ENCODE results near the gene CDKAL1.
"Not testable (repeated sequence)": the region's sequence is repeated elsewhere in the genome, so short reads cannot be mapped to it uniquely, and the experiment has no call there.

Gene CDKAL1

GRCh38 chr6:21220271-21220987, 686.2 kb downstream of the CDKAL1 start:
- DNase-seq (ENCODE audit: extremely low read depth in 1 of 2, low read depth in 1 of 2): no peak

GRCh38 chr6:21222656-21223055, 688.4 kb downstream of the CDKAL1 start:
- no peak for DNase-seq (ENCODE audit: extremely low read depth in 1 of 2, low read depth in 1 of 2)

- DNase-seq (ENCODE audit: extremely low read depth in 1 of 2, low read depth in 1 of 2): no peak
Measured at GRCh38 chr6:21225912-21226311, 691.7 kb downstream of the CDKAL1 start.

GRCh38 chr6:21227486-21227885, 693.2 kb downstream of the CDKAL1 start:
- DNase-seq (ENCODE audit: extremely low read depth in 1 of 2, low read depth in 1 of 2): no peak

GRCh38 chr6:21228411-21228810, 694.2 kb downstream of the CDKAL1 start:
- no peak for DNase-seq (ENCODE audit: extremely low read depth in 1 of 2, low read depth in 1 of 2)

- no peak for DNase-seq (ENCODE audit: extremely low read depth in 1 of 2, low read depth in 1 of 2)
Measured at GRCh38 chr6:21228876-21229460, 694.7 kb downstream of the CDKAL1 start.

- DNase-seq (ENCODE audit: extremely low read depth in 1 of 2, low read depth in 1 of 2): no peak
Measured at GRCh38 chr6:21230536-21230935, 696.3 kb downstream of the CDKAL1 start.

- DNase-seq (ENCODE audit: extremely low read depth in 1 of 2, low read depth in 1 of 2): no peak
Measured at GRCh38 chr6:21235162-21235561, 700.9 kb downstream of the CDKAL1 start.

GRCh38 chr6:21238208-21238607, 704.0 kb downstream of the CDKAL1 start:
- no peak for DNase-seq (ENCODE audit: extremely low read depth in 1 of 2, low read depth in 1 of 2)

GRCh38 chr6:21240709-21241108, 706.5 kb downstream of the CDKAL1 start:
- no peak for DNase-seq (ENCODE audit: extremely low read depth in 1 of 2, low read depth in 1 of 2)

- no peak for DNase-seq (ENCODE audit: extremely low read depth in 1 of 2, low read depth in 1 of 2)
Measured at GRCh38 chr6:21241231-21242130, 707.2 kb downstream of the CDKAL1 start.

GRCh38 chr6:21244897-21245470, 710.7 kb downstream of the CDKAL1 start:
- no peak for DNase-seq (ENCODE audit: extremely low read depth in 1 of 2, low read depth in 1 of 2)

- DNase-seq (ENCODE audit: extremely low read depth in 1 of 2, low read depth in 1 of 2): no peak
Measured at GRCh38 chr6:21245488-21245887, 711.2 kb downstream of the CDKAL1 start.

- no peak for DNase-seq (ENCODE audit: extremely low read depth in 1 of 2, low read depth in 1 of 2)
Measured at GRCh38 chr6:21246075-21246474, 711.8 kb downstream of the CDKAL1 start.

GRCh38 chr6:21254460-21254859, 720.2 kb downstream of the CDKAL1 start:
- not testable (repeated sequence) for DNase-seq (ENCODE audit: extremely low read depth in 1 of 2, low read depth in 1 of 2)

GRCh38 chr6:21256197-21256596, 721.9 kb downstream of the CDKAL1 start:
- no peak for DNase-seq (ENCODE audit: extremely low read depth in 1 of 2, low read depth in 1 of 2)

- no peak for DNase-seq (ENCODE audit: extremely low read depth in 1 of 2, low read depth in 1 of 2)
Measured at GRCh38 chr6:21257125-21257524, 722.9 kb downstream of the CDKAL1 start.

- no peak for DNase-seq (ENCODE audit: extremely low read depth in 1 of 2, low read depth in 1 of 2)
Measured at GRCh38 chr6:21258665-21259064, 724.4 kb downstream of the CDKAL1 start.

- no peak for DNase-seq (ENCODE audit: extremely low read depth in 1 of 2, low read depth in 1 of 2)
Measured at GRCh38 chr6:21259660-21260059, 725.4 kb downstream of the CDKAL1 start.

- DNase-seq (ENCODE audit: extremely low read depth in 1 of 2, low read depth in 1 of 2): no peak
Measured at GRCh38 chr6:21262504-21262903, 728.2 kb downstream of the CDKAL1 start.

GRCh38 chr6:21263531-21264287, 729.5 kb downstream of the CDKAL1 start:
- DNase-seq (ENCODE audit: extremely low read depth in 1 of 2, low read depth in 1 of 2): no peak

Data from activated CD8-positive, alpha-beta memory T cell treated with anti-CD3 and anti-CD28 coated beads for 1 hour (primary cell).